Esophagus muscularis mucosa (tissue), 4 donors: ENCODE data around the gene EMC8. TPM values are rescaled to one million over a fixed set of nuclear protein-coding genes. Genes with fewer than 3 reads are reported as not detected.

ENCODE experiments used
- DNase-seq: peaks from one replicate; pipeline ENCODE4 v3.0.0-alpha.2; 2017; ENCODE audit errors: extremely low spot score
- H3K27ac ChIP-seq, 4 donors: fragments of 200-600 bp; sonication (generic); replicated peaks in 1 of 4; 1 replicate in 3 of 4; 2 replicates in 1 of 4; pipeline ENCODE4 v1.5.1; 2016 to 2019; ENCODE audit warnings: mild to moderate bottlenecking in 1 of 4
- H3K27me3 ChIP-seq, 4 donors: fragments of 200-600 bp; sonication (generic); one replicate each; pipeline versions ENCODE4 v1.5.1 to v1.6.0; 2016 to 2019
- H3K36me3 ChIP-seq, 4 donors: fragments of 200-600 bp; sonication (generic); one replicate each; pipeline ENCODE4 v1.5.1; 2016 to 2019
- H3K4me1 ChIP-seq, 4 donors: fragments of 200-600 bp; sonication (generic); one replicate each; pipeline ENCODE4 v1.5.1; 2016 to 2019
- H3K4me3 ChIP-seq, 4 donors: fragments of 200-600 bp; sonication (generic); 1 replicate in 2 of 4; 2 replicates in 2 of 4; pipeline ENCODE4 v1.5.1; 2016 to 2019; ENCODE audit warnings: mild to moderate bottlenecking in 4 of 4, moderate library complexity in 1 of 4
- H3K9me3 ChIP-seq, 4 donors: fragments of 200-600 bp; sonication (generic); 1 replicate in 3 of 4; 2 replicates in 1 of 4; pipeline ENCODE4 v1.5.1; 2016 to 2019
- CTCF ChIP-seq, 3 experiments: fragments of 200-600 bp in 2 of 3; fragments of 450-650 bp in 1 of 3; sonication (generic) in 2 of 3; IDR thresholded peaks; one replicate each; pipeline ENCODE4 v1.5.1; 2017 to 2019; ENCODE audit warnings: antibody characterized with exemption in 3 of 3, mild to moderate bottlenecking in 2 of 3, moderate library complexity in 1 of 3
- EP300 ChIP-seq: sonication (generic); formaldehyde crosslinking; IDR thresholded peaks from one replicate; pipeline ENCODE4 v1.6.1; 2017; ENCODE audit warnings: antibody characterized with exemption
- POLR2A ChIP-seq: fragments of 450-650 bp; IDR thresholded peaks from one replicate; pipeline ENCODE4 v1.6.1; 2017; ENCODE audit warnings: antibody characterized with exemption, moderate library complexity, mild to moderate bottlenecking, low read depth
- POLR2AphosphoS5 ChIP-seq, 2 donors: sonication (generic); formaldehyde crosslinking; IDR thresholded peaks; one replicate each; pipeline ENCODE4 v1.6.1; 2017; ENCODE audit warnings: antibody characterized with exemption in 2 of 2
- WGBS: methylation state at CpG from one replicate; pipeline ENCODE4 v1.1.5; 2018; 5-methylcytosine and 5-hydroxymethylcytosine counted together
- intact Hi-C: fragments of 100-400 bp; cut with DNase I; formaldehyde crosslinking; loops from one replicate; pipeline ENCODE4 v1.15.1; 2023
- total RNA-seq, 4 donors: library from RNA; depleted of rRNA; stranded (reverse); fragments of >200 nt; gene quantifications; one replicate each; pipeline versions ENCODE4 v1.1.0 to v1.2.1, GENCODE V29; 2016

The EMC8 gene
- total RNA-seq, 4 donors from 2014 or later: 26.0 to 41.3 (median 27.6) TPM

DNA sequence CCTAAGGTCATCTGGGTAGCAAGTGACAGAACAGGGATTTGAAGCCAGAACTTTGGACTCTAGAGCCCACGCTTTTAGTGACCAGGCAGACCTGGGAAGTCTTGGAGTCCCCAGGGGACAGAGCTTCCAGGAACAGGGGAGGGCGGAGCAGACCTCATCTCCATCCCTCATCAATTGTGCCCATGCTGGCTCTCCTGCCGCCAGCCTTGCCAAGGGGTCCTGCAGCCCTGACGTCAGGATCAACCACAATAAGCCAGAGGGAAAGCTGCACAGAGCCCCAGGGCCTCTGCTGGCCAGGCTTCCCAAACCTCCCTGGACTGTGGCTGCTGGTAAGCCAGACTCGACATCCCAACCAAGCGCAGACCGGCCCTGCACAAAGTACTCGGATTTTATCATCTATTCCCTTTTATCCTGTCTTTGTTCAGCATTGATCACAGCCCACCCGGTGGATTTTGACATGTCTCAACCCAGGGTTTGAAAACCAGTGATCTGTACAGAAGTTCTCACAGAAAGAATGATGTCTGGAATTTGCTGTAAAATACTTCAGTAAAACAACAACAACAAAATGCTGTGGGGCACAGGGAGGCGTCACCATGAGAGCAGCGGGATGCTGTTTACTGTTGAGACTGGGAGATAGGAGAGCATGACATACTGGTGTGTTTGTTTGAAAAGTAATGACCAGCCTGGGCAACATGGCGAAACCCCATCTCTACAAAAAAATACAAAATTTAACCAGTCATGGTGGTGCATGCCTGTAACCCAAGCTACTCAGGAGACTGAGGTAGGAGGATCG, 60.2 kb downstream of the EMC8 start:
- no peaks in the 10 kb centered on the region for H3K4me1 ChIP-seq
- H3K27ac ChIP-seq: no peak overlapping the region
- 85% methylated on average over 9 of the region's 13 CpGs for WGBS
- no peak overlapping the region for H3K4me3 ChIP-seq
- no peaks in the 10 kb centered on the region for H3K9me3 ChIP-seq
- DNase-seq: no peak
- H3K27me3 ChIP-seq: no peaks in the 10 kb centered on the region
- no peaks in the 10 kb centered on the region for H3K36me3 ChIP-seq
- intact Hi-C loops: no loop called here
- no peak for TF ChIP-seq EP300
- TF ChIP-seq CTCF (IDR thresholded peaks at IDR 0.05): no peak
- no peak for TF ChIP-seq POLR2AphosphoS5 (IDR thresholded peaks at IDR 0.05)
- no peak for TF ChIP-seq POLR2A

GRCh38 chr16:85736921-85737320, 62.4 kb downstream of the EMC8 start:
- H3K9me3 ChIP-seq: no peaks in the 10 kb centered on the region
- TF ChIP-seq CTCF (IDR thresholded peaks at IDR 0.05): no peak
- no peak for TF ChIP-seq POLR2A
- TF ChIP-seq EP300: no peak
- TF ChIP-seq POLR2AphosphoS5 (IDR thresholded peaks at IDR 0.05): no peak
- no peak overlapping the region for H3K27ac ChIP-seq
- no peak overlapping the region for H3K4me3 ChIP-seq
- intact Hi-C loops: no loop called here
- H3K4me1 ChIP-seq: no peaks in the 10 kb centered on the region
- no peaks in the 10 kb centered on the region for H3K27me3 ChIP-seq
- H3K36me3 ChIP-seq: no peaks in the 10 kb centered on the region
- no peak for DNase-seq
- WGBS: 84% methylated on average over 8 of the region's 9 CpGs

DNA sequence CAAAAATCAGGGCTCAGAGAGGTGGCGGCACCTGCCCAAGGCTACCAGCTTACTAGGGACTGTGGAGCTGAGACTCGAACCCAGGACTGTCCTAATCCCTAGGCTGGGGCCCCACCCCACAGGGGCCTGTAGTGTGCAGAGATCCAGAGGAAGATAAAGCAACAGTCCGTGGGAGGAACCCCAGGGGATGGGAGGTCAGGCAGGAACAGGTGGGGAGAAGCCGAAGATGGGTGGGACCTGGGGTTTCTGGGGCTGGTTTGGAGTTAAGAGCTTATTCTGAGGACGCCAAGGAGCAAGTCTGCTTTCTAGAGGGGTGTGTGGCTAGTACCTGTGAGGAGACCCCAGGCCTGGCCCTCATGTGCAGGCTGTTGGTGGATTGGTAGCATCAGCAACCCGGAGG, 63.4 kb downstream of the EMC8 start:
- TF ChIP-seq POLR2AphosphoS5 (IDR thresholded peaks at IDR 0.05) (no peak), POLR2A (no peak), CTCF (IDR thresholded peaks at IDR 0.05) (no peak), EP300 (no peak)
- Histone ChIP-seq H3K9me3 (no peaks in the 10 kb centered on the region), H3K27ac (no peak overlapping the region), H3K4me3 (no peak overlapping the region), H3K36me3 (no peaks in the 10 kb centered on the region), H3K4me1 (no peaks in the 10 kb centered on the region), H3K27me3 (no peaks in the 10 kb centered on the region)
- intact Hi-C loops: no loop called here
- DNase-seq: no peak
- WGBS: 72% methylated on average over 6 of the region's 6 CpGs

DNA sequence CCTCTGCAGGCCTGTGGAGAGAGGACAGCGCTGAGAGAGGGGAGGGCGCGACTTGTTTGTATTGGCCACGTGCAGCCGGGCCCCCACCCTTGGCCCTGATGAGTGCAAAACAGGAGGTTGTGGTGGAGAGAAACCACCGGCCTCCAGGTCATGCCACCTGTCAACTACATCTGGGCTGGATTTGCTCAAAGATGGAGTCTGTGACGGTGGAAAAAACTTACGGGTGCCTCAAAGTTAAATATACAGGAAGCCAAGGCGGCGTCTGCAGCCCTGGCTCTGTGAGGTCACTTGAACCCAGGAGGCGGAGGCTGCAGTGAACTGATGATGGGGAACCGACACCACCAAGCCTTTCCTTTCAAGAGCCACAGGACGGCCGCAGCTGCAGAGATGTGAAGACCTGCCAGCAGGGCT, 64.1 kb downstream of the EMC8 start:
- no peak overlapping the region for H3K27ac ChIP-seq
- DNase-seq: no peak
- no peaks in the 10 kb centered on the region for H3K27me3 ChIP-seq
- no peak overlapping the region for H3K4me3 ChIP-seq
- WGBS: 75% methylated on average over 14 of the region's 14 CpGs
- H3K36me3 ChIP-seq: no peaks in the 10 kb centered on the region
- intact Hi-C loops: no loop called here
- no peaks in the 10 kb centered on the region for H3K9me3 ChIP-seq
- no peak for TF ChIP-seq POLR2A
- TF ChIP-seq CTCF (IDR thresholded peaks at IDR 0.05): no peak
- TF ChIP-seq EP300: no peak
- TF ChIP-seq POLR2AphosphoS5 (IDR thresholded peaks at IDR 0.05): no peak
- H3K4me1 ChIP-seq: no peaks in the 10 kb centered on the region
